ENCODE data around the gene PAPPA.

DNA sequence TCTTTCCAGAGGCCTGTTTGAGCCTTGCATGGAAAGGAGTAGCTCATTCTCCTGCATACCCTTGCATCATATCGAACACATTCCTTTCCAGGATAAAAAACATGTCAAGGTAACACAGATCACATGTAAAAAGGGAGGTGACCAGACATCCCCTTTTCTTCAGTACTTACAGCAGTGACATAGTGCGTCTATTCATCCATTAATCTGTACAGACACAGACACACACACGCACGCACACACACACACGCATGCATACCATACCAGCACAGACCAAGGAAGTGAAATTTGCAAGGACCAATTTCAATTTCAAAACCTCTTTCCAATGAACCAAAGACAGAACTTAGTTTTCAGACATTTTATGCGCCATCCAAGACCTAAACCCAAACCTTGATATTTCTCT lies 256.0 kb downstream of the PAPPA start:
- TF ChIP-seq RFX5 (IDR thresholded peaks at IDR 0.05; ENCODE audit: low read depth, low read length) = no peak
- no peak for TF ChIP-seq HMGXB4 (CRISPR knock-in tag; IDR thresholded peaks at IDR 0.05)
- TF ChIP-seq, protein P1, sequence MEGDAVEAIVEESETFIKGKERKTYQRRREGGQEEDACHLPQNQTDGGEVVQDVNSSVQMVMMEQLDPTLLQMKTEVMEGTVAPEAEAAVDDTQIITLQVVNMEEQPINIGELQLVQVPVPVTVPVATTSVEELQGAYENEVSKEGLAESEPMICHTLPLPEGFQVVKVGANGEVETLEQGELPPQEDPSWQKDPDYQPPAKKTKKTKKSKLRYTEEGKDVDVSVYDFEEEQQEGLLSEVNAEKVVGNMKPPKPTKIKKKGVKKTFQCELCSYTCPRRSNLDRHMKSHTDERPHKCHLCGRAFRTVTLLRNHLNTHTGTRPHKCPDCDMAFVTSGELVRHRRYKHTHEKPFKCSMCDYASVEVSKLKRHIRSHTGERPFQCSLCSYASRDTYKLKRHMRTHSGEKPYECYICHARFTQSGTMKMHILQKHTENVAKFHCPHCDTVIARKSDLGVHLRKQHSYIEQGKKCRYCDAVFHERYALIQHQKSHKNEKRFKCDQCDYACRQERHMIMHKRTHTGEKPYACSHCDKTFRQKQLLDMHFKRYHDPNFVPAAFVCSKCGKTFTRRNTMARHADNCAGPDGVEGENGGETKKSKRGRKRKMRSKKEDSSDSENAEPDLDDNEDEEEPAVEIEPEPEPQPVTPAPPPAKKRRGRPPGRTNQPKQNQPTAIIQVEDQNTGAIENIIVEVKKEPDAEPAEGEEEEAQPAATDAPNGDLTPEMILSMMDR (IDR thresholded peaks at IDR 0.05 in 2 of 3, conservative IDR thresholded peaks at IDR 0.05 in 1 of 3; ENCODE audit: insufficient read depth in 2 of 3, low read depth in 1 of 3, low read length in 3 of 3) = no peak
- TF ChIP-seq ZNF696 (CRISPR knock-in tag; conservative IDR thresholded peaks at IDR 0.05) = no peak
- TF ChIP-seq POLR2A (conservative IDR thresholded peaks at IDR 0.05) = no peak
- TF ChIP-seq MEF2D (tag; conservative IDR thresholded peaks at IDR 0.05; ENCODE audit: low read depth) = no peak
- TF ChIP-seq ZNF232 (CRISPR knock-in tag; IDR thresholded peaks at IDR 0.05) = no peak
